ENCODE data around the gene GKN2.
"Not testable (repeated sequence)": the region's sequence is repeated elsewhere in the genome, so short reads cannot be mapped to it uniquely, and the experiment has no call there.

The GKN2 gene

GRCh38 chr2:68959001-68959400 lies 6.3 kb upstream of the GKN2 start:
- no peak for DNase-seq (ENCODE audit: low spot score)

GRCh38 chr2:68955432-68955831 lies 2.7 kb upstream of the GKN2 start:
- not testable (repeated sequence) for DNase-seq (ENCODE audit: low spot score)

GRCh38 chr2:68951899-68952298 lies 794 bp downstream of the GKN2 start:
- no peak for DNase-seq (ENCODE audit: low spot score)

- no peak for DNase-seq (ENCODE audit: low spot score)
Measured at GRCh38 chr2:68948710-68949109, 4.0 kb downstream of the GKN2 start.

- DNase-seq (ENCODE audit: low spot score), result no peak
Measured at GRCh38 chr2:68946117-68946516, 6.6 kb downstream of the GKN2 start.

GRCh38 chr2:68943581-68944568 lies 8.8 kb downstream of the GKN2 start:
- DNase-seq (ENCODE audit: low spot score), result peak; percentile 62

GRCh38 chr2:68942827-68943226 lies 9.9 kb downstream of the GKN2 start:
- no peak for DNase-seq (ENCODE audit: low spot score)

- no peak for DNase-seq (ENCODE audit: low spot score)
Measured at GRCh38 chr2:68940369-68940768, 12.3 kb downstream of the GKN2 start.

GRCh38 chr2:68939962-68940361 lies 12.7 kb downstream of the GKN2 start:
- DNase-seq (ENCODE audit: low spot score), result no peak

- no peak for DNase-seq (ENCODE audit: low spot score)
Measured at GRCh38 chr2:68938938-68939337, 13.8 kb downstream of the GKN2 start.

GRCh38 chr2:68937346-68938055 lies 15.2 kb downstream of the GKN2 start:
- DNase-seq (ENCODE audit: low spot score), result no peak

- DNase-seq (ENCODE audit: low spot score), result no peak
Measured at GRCh38 chr2:68936889-68937288, 15.8 kb downstream of the GKN2 start.

- no peak for DNase-seq (ENCODE audit: low spot score)
Measured at GRCh38 chr2:68936427-68936826, 16.3 kb downstream of the GKN2 start.

GRCh38 chr2:68935471-68935870 lies 17.2 kb downstream of the GKN2 start:
- DNase-seq (ENCODE audit: low spot score), result no peak

- DNase-seq (ENCODE audit: low spot score), result no peak
Measured at GRCh38 chr2:68934021-68934420, 18.7 kb downstream of the GKN2 start.

- DNase-seq (ENCODE audit: low spot score), result no peak
Measured at GRCh38 chr2:68932402-68932801, 20.3 kb downstream of the GKN2 start.

- no peak for DNase-seq (ENCODE audit: low spot score)
Measured at GRCh38 chr2:68931799-68932198, 20.9 kb downstream of the GKN2 start.

- DNase-seq (ENCODE audit: low spot score), result no peak
Measured at GRCh38 chr2:68931149-68931711, 21.5 kb downstream of the GKN2 start.

GRCh38 chr2:68926796-68927195 lies 25.9 kb downstream of the GKN2 start:
- DNase-seq (ENCODE audit: low spot score), result no peak

- DNase-seq (ENCODE audit: low spot score), result peak; percentile 58
Measured at GRCh38 chr2:68925295-68925896, 27.3 kb downstream of the GKN2 start.

- DNase-seq (ENCODE audit: low spot score), result no peak
Measured at GRCh38 chr2:68921646-68922045, 31.0 kb downstream of the GKN2 start.

- DNase-seq (ENCODE audit: low spot score), result no peak
Measured at GRCh38 chr2:68920481-68921170, 32.1 kb downstream of the GKN2 start.

All from LoVo (cell line).